Measurements from ENCODE around the gene LTA4H.

Gene LTA4H

DNA sequence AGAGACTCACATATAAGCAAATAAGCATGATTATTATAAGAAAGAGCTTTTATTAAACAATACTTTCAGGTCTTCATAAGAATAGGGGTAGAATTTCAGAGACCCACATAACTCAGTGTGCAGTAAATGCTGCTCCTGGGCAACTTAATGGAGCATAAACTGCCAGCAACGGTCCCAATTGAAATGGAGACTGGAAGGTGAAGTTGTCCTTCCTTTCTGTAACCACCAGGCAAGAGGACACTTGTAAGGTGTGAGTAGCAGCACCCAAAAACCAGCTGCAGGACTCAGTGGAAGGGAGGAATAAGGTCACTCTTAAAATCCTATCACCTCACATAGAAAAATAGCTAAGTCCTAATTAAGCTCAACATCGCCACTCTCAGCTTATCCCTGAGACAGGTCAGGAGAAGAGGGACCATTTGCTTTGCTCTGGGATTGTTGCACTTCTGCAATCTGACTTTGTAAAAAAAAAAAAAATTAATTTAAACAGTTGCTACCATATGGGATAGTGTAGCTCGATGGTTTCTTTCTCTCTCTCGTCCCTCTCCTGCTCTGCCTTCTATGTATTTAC, 22.7 kb upstream of the LTA4H start:
- TF ChIP-seq, protein P1, sequence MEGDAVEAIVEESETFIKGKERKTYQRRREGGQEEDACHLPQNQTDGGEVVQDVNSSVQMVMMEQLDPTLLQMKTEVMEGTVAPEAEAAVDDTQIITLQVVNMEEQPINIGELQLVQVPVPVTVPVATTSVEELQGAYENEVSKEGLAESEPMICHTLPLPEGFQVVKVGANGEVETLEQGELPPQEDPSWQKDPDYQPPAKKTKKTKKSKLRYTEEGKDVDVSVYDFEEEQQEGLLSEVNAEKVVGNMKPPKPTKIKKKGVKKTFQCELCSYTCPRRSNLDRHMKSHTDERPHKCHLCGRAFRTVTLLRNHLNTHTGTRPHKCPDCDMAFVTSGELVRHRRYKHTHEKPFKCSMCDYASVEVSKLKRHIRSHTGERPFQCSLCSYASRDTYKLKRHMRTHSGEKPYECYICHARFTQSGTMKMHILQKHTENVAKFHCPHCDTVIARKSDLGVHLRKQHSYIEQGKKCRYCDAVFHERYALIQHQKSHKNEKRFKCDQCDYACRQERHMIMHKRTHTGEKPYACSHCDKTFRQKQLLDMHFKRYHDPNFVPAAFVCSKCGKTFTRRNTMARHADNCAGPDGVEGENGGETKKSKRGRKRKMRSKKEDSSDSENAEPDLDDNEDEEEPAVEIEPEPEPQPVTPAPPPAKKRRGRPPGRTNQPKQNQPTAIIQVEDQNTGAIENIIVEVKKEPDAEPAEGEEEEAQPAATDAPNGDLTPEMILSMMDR (conservative IDR thresholded peaks at IDR 0.05; ENCODE audit: control insufficient read depth, insufficient read depth, low read depth, low read length), result no peak
- no peak overlapping the region for H3K4me3 ChIP-seq (ENCODE audit: control insufficient read depth, low read depth, low read length)

DNA sequence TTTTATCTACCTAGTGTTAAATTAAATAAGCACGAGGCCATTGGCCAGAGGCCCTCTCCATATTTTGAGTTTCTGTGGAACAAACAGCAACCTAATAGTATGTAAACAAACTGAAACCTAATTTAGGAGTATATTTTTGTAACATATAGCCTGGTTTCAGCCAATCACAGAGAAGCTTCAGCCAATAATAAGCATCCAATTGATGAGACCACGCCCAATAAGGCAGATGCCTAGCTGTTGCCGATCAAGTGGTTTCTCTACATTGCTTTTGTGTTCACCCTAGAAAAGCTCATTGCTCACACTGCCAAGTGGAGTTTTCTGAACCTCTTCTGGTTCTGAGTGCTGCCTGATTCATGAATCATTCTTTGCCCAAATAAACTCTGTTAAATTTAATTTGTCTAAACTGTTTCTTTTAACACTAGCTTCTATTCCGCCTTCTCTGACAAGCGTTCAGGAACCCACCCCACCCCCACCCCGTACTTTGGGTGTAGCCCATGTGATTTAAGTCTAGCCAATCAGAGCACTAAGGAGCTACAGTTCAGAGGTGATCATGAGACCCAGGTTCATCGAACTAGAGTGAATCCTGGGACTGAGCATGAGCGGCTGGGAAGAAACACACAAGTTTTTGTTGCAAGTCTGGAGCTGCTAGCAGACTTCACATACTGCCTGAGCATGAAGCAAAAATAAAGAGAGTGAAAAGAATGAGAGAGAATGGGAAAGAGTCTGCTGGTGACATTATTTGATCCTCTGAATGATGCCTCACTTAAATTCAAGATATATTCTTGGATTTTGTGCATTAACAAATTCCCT, 21.5 kb upstream of the LTA4H start:
- no peak for DNase-seq (ENCODE audit: low read depth)
- no peak overlapping the region for H3K4me3 ChIP-seq (ENCODE audit: control insufficient read depth, low read depth, low read length)
- TF ChIP-seq, protein P1 (conservative IDR thresholded peaks at IDR 0.05; ENCODE audit: control insufficient read depth, insufficient read depth, low read depth, low read length), result no peak

More for the DNA sequence above, 22.7 kb upstream of the LTA4H start:
- DNase-seq (ENCODE audit: low read depth), result no peak

DNA sequence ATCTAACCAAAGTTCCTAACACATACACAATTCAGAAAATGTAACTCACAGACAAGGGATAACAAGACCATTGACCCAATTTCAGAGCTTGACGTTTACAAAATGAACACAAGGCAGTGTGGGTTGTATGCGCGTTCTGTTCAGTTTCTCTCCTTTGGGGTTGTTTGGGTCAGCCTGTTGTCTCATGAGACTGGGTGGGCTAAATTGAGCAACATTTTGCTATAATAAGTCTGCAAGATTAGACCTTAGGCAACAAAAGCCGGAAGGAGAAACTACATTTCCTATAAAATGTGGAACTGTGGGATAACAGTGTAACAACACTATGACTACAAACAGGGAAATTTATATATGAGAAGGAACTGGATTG, 18.8 kb upstream of the LTA4H start:
- no peak for DNase-seq (ENCODE audit: low read depth)
- no peak overlapping the region for H3K4me3 ChIP-seq (ENCODE audit: control insufficient read depth, low read depth, low read length)
- TF ChIP-seq, protein P1 (conservative IDR thresholded peaks at IDR 0.05; ENCODE audit: control insufficient read depth, insufficient read depth, low read depth, low read length), result no peak

DNA sequence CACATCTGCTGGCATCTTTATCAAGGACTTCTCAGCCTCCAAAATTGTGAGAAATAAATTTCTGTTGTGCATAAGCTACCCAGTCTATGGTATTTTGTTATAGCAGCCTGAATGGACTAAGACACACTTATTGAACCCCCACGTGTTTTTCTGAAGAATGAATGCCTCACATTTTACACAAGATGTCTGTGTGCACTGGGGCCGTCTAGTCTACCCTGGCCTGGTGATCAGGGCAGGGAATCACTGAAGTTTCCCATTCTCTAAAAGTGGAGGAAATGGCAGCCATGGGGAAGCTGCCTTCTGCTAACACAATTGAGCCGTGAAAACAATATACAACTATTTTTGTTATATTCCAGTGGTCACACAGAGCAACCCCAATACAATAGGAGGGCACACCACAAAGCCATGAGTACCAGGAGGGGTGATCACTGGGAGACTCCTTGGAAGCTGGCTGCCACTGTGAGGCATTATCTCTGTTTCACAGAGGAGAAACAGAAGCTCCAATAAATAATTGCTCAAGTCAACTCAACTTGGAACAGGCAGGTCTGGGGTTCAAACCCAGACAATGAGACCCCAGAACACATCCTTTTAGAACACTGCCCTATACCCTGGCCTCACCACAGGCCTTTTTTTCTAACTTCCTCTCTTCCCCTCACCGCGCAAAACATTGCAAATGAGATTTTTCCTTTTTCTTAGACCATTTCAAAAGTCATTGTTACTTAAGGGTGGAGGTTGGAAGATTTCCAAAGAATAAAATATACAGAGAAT, 18.3 kb upstream of the LTA4H start:
- DNase-seq (ENCODE audit: low read depth), result no peak
- TF ChIP-seq, protein P1 (conservative IDR thresholded peaks at IDR 0.05; ENCODE audit: control insufficient read depth, insufficient read depth, low read depth, low read length), result no peak
- H3K4me3 ChIP-seq (ENCODE audit: control insufficient read depth, low read depth, low read length), result no peak overlapping the region

DNA sequence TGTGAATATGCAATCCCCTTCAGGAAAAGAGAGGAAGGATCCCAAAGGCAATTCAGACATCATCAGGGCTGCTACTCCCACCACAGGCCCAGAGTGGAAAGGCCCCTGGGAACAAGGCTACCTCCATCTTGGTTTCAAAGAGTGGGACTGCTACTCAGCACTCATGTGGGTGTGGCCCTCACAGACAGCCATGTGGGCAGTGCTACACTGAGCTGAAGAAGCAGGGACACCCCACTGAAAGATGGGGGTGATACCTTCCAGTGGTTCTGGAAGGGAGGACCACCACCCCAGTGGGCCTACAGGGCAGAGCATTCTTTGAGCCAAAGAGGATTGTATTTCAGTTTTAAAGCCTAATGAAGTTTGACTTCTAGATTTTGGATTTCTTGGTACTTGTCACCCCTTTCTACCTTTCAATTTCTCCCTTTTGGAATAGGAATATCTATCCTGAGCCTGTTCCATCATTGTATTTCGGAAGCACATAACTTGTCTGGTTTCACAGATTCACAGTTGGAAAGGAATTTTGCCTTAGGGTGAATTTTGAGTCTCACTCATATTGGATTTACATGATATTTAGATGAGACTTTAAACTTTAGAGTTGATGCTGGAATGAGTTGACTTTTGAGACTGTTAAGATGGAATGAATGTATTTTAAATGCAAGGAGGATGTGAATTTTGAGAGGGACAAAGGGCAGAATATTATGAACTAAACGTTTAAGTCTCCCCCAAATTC, 16.5 kb upstream of the LTA4H start:
- TF ChIP-seq, protein P1 (conservative IDR thresholded peaks at IDR 0.05; ENCODE audit: control insufficient read depth, insufficient read depth, low read depth, low read length), result no peak
- no peak overlapping the region for H3K4me3 ChIP-seq (ENCODE audit: control insufficient read depth, low read depth, low read length)
- no peak for DNase-seq (ENCODE audit: low read depth)

DNA sequence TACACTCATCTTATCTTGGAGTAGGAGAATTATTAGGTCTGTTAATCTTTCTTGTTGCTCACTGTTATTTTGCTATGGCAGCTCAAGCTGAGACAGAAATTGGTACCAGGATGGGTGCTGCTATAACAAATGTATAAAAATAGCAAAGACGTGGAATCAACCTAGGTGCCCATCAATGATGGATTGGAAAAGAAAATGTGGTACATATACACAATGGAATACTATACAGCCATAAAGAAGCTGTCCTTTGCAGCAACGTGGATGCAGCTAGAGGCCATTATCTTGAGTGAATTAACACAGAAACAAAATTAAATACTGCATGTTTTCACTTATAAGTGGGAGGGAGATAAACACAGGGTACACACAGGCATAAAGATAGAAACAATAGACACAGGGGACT, 14.8 kb upstream of the LTA4H start:
- no peak overlapping the region for H3K4me3 ChIP-seq (ENCODE audit: control insufficient read depth, low read depth, low read length)
- no peak for DNase-seq (ENCODE audit: low read depth)
- TF ChIP-seq, protein P1 (conservative IDR thresholded peaks at IDR 0.05; ENCODE audit: control insufficient read depth, insufficient read depth, low read depth, low read length), result no peak

Measured in fibroblast of mammary gland (primary cell).